Sigmoid colon (tissue), 7 donors: Measurements from ENCODE around the gene ABCC4. TPM values are rescaled to one million over a fixed set of nuclear protein-coding genes. Genes with fewer than 3 reads are reported as not detected.
A peak's percentile ranks its signal among the peaks of the same experiment; 100 is the strongest.

ENCODE experiments used
- DNase-seq: peaks from one replicate; pipeline ENCODE4 v3.0.0-alpha.2; 2019
- H3K27ac ChIP-seq, 4 donors: fragments of 200-600 bp; sonication (generic); one replicate each; pipeline ENCODE4 v1.5.1; 2016 to 2019; ENCODE audit warnings: mild to moderate bottlenecking in 1 of 4
- H3K27me3 ChIP-seq, 3 donors: fragments of 200-600 bp; sonication (generic); one replicate each; pipeline ENCODE4 v1.5.1; 2019; ENCODE audit warnings: mild to moderate bottlenecking in 1 of 3
- H3K36me3 ChIP-seq, 4 donors: fragments of 200-600 bp; sonication (generic); one replicate each; pipeline ENCODE4 v1.5.1; 2016 to 2019
- H3K4me1 ChIP-seq, 4 donors: fragments of 200-600 bp; sonication (generic); one replicate each; pipeline ENCODE4 v1.5.1; 2017 to 2019
- H3K4me3 ChIP-seq, 4 donors: fragments of 200-600 bp; sonication (generic); one replicate each; pipeline ENCODE4 v1.5.1; 2017 to 2019; ENCODE audit warnings: mild to moderate bottlenecking in 2 of 4, moderate library complexity in 1 of 4
- H3K9me3 ChIP-seq, 4 donors: fragments of 200-600 bp in 3 of 4; sonication (generic) in 3 of 4; one replicate each; pipeline versions ENCODE4 v1.5.1 to v1.6.1; 2013 to 2019
- CTCF ChIP-seq, 4 experiments: fragments of 450-650 bp in 3 of 4; fragments of 200-600 bp in 1 of 4; IDR thresholded peaks; one replicate each; pipeline ENCODE4 v1.5.1; 2016 to 2019; ENCODE audit warnings: antibody characterized with exemption in 4 of 4, mild to moderate bottlenecking in 3 of 4, moderate library complexity in 2 of 4
- EP300 ChIP-seq, 4 donors: sonication (generic); formaldehyde crosslinking; IDR thresholded peaks; one replicate each; pipeline ENCODE4 v1.6.1; 2017; ENCODE audit warnings: antibody characterized with exemption in 4 of 4
- POLR2A ChIP-seq, 2 donors: fragments of 450-650 bp; IDR thresholded peaks; one replicate each; pipeline ENCODE4 v1.6.1; 2016; ENCODE audit warnings: antibody characterized with exemption in 2 of 2, mild to moderate bottlenecking in 2 of 2, moderate library complexity in 2 of 2
- POLR2AphosphoS5 ChIP-seq, 4 donors: sonication (generic); formaldehyde crosslinking; IDR thresholded peaks; one replicate each; pipeline ENCODE4 v1.6.1; 2017; ENCODE audit warnings: antibody characterized with exemption in 4 of 4
- WGBS, 2 donors: extraction: QIAGEN DNeasy Blood & Tissue Kit; methylation state at CpG; one replicate each; pipeline ENCODE4 v1.1.7; 2013; 5-methylcytosine and 5-hydroxymethylcytosine counted together
- intact Hi-C: fragments of 100-400 bp; cut with DNase I; formaldehyde crosslinking; loops from one replicate; pipeline ENCODE4 v1.15.1; 2023
- polyA plus RNA-seq, 3 donors: library from polyadenylated mRNA; stranded (reverse); fragments of 200-250 nt; gene quantifications; one replicate each; pipeline ENCODE4 v1.2.3, GENCODE V29; 2013
- total RNA-seq, 4 donors: library from RNA; depleted of rRNA; stranded (reverse); fragments of >200 nt; gene quantifications; one replicate each; pipeline ENCODE4 v1.1.0, GENCODE V29; 2016
- donor health status: healthy with polysubstance abuse.
- donor health status: Bipolar disorder and iron deficiency.
- donor health status: healthy.

ABCC4 gene
- total and polyA plus RNA-seq, 7 donors: 1.2 to 56.3 (median 24.3) TPM

GRCh38 chr13:95267662-95268342 lies 33.4 kb downstream of the ABCC4 start:
- intact Hi-C loops: loop anchor here (5.0 kb wide), 1 partner anchor 76 kb away; no protein-coding TSS in a partner anchor

GRCh38 chr13:95264225-95264624 lies 37.0 kb downstream of the ABCC4 start:
- TF ChIP-seq CTCF (IDR thresholded peaks at IDR 0.05) (no peak), POLR2AphosphoS5 (IDR thresholded peaks at IDR 0.05) (no peak), EP300 (IDR thresholded peaks at IDR 0.05) (no peak), POLR2A (IDR thresholded peaks at IDR 0.05) (no peak)
- intact Hi-C loops: no loop called here
- Histone ChIP-seq H3K27ac (no peak overlapping the region), H3K27me3 (no peaks in the 10 kb centered on the region), H3K4me1 (peaks cover 0 to 24% (median 22%) of the 10 kb centered on the region in 4 donors), H3K4me3 (no peak overlapping the region), H3K9me3 (no peaks in the 10 kb centered on the region), H3K36me3 (no peaks in the 10 kb centered on the region)
- DNase-seq: no peak
- WGBS, 2 donors: 26 to 80% methylated on average over 3 of the region's 3 CpGs

More at GRCh38 chr13:95267662-95268342, 33.4 kb downstream of the ABCC4 start:
- TF ChIP-seq POLR2AphosphoS5 (IDR thresholded peaks at IDR 0.05): peak in 3 of 4 donors; percentile 13 to 46 (median 43)
- TF ChIP-seq CTCF (IDR thresholded peaks at IDR 0.05): no peak
- TF ChIP-seq EP300 (IDR thresholded peaks at IDR 0.05): no peak
- no peak for TF ChIP-seq POLR2A (IDR thresholded peaks at IDR 0.05)
- H3K9me3 ChIP-seq: no peaks in the 10 kb centered on the region
- no peaks in the 10 kb centered on the region for H3K27me3 ChIP-seq
- peaks cover 2 to 56% (median 53%) of the 10 kb centered on the region in 4 donors for H3K4me1 ChIP-seq
- H3K4me3 ChIP-seq: no peak overlapping the region
- H3K36me3 ChIP-seq: no peaks in the 10 kb centered on the region
- peak; percentile 73 for DNase-seq
- peak overlapping the region in 3 of 4 donors; percentile 59 to 80 (median 79) for H3K27ac ChIP-seq
- WGBS, 2 donors: 61 to 68% methylated on average over 6 of the region's 6 CpGs

- Histone ChIP-seq H3K27ac (no peak overlapping the region), H3K36me3 (no peaks in the 10 kb centered on the region), H3K4me3 (no peak overlapping the region), H3K9me3 (no peaks in the 10 kb centered on the region), H3K4me1 (peaks cover 0 to 11% (median 9%) of the 10 kb centered on the region in 4 donors), H3K27me3 (no peaks in the 10 kb centered on the region)
- 78 to 93% methylated on average over 9 of the region's 9 CpGs for WGBS, 2 donors
- DNase-seq: no peak
- no peak for TF ChIP-seq EP300 (IDR thresholded peaks at IDR 0.05)
- no peak for TF ChIP-seq POLR2A (IDR thresholded peaks at IDR 0.05)
- TF ChIP-seq CTCF (IDR thresholded peaks at IDR 0.05): no peak
- no peak for TF ChIP-seq POLR2AphosphoS5 (IDR thresholded peaks at IDR 0.05)
- intact Hi-C loops: no loop called here
Observed at GRCh38 chr13:95262837-95263384, 38.3 kb downstream of the ABCC4 start.

GRCh38 chr13:95261956-95262355 lies 39.3 kb downstream of the ABCC4 start:
- 86 to 87% methylated on average over 3 of the region's 3 CpGs for WGBS, 2 donors
- no peak overlapping the region for H3K4me3 ChIP-seq

More at GRCh38 chr13:95261956-95262355, 39.3 kb downstream of the ABCC4 start:
- intact Hi-C loops: no loop called here
- Histone ChIP-seq H3K27me3 (no peaks in the 10 kb centered on the region), H3K4me1 (peaks cover 0 to 1% (median under 1%) of the 10 kb centered on the region in 4 donors), H3K9me3 (no peaks in the 10 kb centered on the region), H3K36me3 (no peaks in the 10 kb centered on the region), H3K27ac (no peak overlapping the region)
- TF ChIP-seq POLR2AphosphoS5 (IDR thresholded peaks at IDR 0.05) (no peak), CTCF (IDR thresholded peaks at IDR 0.05) (no peak), POLR2A (IDR thresholded peaks at IDR 0.05) (no peak), EP300 (IDR thresholded peaks at IDR 0.05) (no peak)
- DNase-seq: no peak
